Activated naive CD4-positive, alpha-beta T cell treated with anti-CD3 and anti-CD28 coated beads, Interleukin-2, amount 50 U/mL, for 72 hours (primary cell): ENCODE data around the gene TRHDE. TPM values are rescaled to one million over a fixed set of nuclear protein-coding genes. Genes with fewer than 3 reads are reported as not detected.
"Not testable (repeated sequence)": the region's sequence is repeated elsewhere in the genome, so short reads cannot be mapped to it uniquely, and the experiment has no call there.

ENCODE experiments used
- ATAC-seq, 2 donors: fragments of 150-1000 bp; cut with Tn5 transposase; 2 replicates each; pipeline ENCODE4 v1.10.0; 2021; ENCODE audit warnings: mild to moderate bottlenecking in 2 of 2, moderate library complexity in 2 of 2
- DNase-seq, 2 donors: peaks; one replicate each; pipeline ENCODE4 v3.0.0; 2021 to 2022; ENCODE audit warnings: low spot score in 2 of 2
- H3K27ac Mint-ChIP-seq, 2 donors: one replicate each; pipeline ENCODE4 v1.8.0; 2022; ENCODE audit warnings: mild to moderate bottlenecking in 2 of 2, mixed read lengths in 2 of 2
- H3K36me3 Mint-ChIP-seq, 2 donors: one replicate each; pipeline ENCODE4 v1.8.0; 2022; ENCODE audit warnings: mixed read lengths in 2 of 2
- H3K9me3 Mint-ChIP-seq, 2 donors: one replicate each; pipeline ENCODE4 v1.8.0; 2022; ENCODE audit warnings: mixed read lengths in 2 of 2
- total RNA-seq, 2 donors: library from RNA; stranded (reverse); gene quantifications; one replicate each; pipeline ENCODE4 v1.2.3, GENCODE V29; 2022

TRHDE gene
- total RNA-seq, 2 donors from 2014 or later, result not detected

- DNase-seq (no peak), ATAC-seq (no peak)
- H3K27ac Mint-ChIP-seq, result no peak overlapping the region
- no peaks in the 10 kb centered on the region for H3K36me3 Mint-ChIP-seq
- H3K9me3 Mint-ChIP-seq, result peaks cover 4 to 5% of the 10 kb centered on the region in 2 donors
These were observed 401.7 kb downstream of the TRHDE start for GRCh38 chr12:72673853-72674252.

- no peak for DNase-seq
- Mint-ChIP-seq H3K9me3 (peaks cover 4 to 5% of the 10 kb centered on the region in 2 donors), H3K27ac (no peak overlapping the region), H3K36me3 (no peaks in the 10 kb centered on the region)
- ATAC-seq, result no peak
These were observed 404.4 kb downstream of the TRHDE start for GRCh38 chr12:72676556-72676955.

GRCh38 chr12:72677139-72677538 lies 405.0 kb downstream of the TRHDE start:
- no peak for DNase-seq
- H3K9me3 Mint-ChIP-seq, result peaks cover 4 to 5% of the 10 kb centered on the region in 2 donors

DNA sequence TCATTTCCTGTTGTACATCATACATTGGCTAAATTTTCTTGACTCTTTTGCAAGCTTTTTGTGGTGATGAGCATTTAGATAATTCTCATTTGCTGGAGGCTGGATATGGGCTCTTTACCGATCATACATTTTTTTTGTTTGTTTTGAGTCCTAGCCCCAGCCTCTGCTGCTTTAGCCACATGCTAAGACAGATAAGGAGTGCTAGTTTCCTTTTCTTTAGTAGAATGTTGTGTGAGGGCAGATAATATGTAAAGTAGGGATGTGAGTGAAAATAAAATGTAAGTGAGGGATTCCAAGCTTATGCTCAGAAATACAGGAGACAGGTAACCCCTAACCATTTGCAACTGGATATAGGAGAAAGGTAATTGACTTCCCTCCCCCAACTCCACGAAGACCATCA lies 405.7 kb downstream of the TRHDE start:
- H3K9me3 Mint-ChIP-seq, result peaks cover 4 to 5% of the 10 kb centered on the region in 2 donors
- ATAC-seq (no peak), DNase-seq (no peak)
- no peaks in the 10 kb centered on the region for H3K36me3 Mint-ChIP-seq
- no peak overlapping the region for H3K27ac Mint-ChIP-seq

More at GRCh38 chr12:72677139-72677538, 405.0 kb downstream of the TRHDE start:
- Mint-ChIP-seq H3K36me3 (no peaks in the 10 kb centered on the region), H3K27ac (no peak overlapping the region)
- ATAC-seq, result no peak

DNA sequence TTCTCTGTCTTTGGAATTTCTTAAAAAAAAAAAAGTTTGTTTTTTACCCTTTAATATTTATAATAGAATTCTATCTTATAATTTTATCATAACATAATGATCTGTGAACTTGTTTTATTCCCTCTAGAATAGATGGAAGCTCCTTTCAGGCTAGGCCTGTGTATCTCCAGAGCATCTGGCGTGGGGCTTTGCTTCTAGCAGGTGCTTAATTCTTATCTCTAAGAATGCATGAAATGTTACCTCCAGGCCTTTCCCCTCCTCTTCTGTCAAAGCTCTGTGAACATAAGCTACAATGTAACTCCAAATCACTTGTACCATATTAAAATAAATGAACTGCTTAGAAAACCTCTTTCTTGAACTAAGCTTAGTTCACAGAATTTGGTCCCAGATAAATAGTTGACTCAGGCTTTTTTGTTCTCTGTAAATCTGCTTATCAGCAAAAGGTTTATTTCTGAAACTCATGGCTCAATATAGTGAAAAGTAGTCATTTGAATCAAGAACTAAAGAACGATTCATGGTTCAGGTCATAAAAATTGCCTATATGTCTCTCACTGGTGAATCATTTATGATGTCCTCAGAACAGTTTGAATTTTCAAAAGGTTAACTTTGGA lies 407.1 kb downstream of the TRHDE start:
- no peak for DNase-seq
- no peaks in the 10 kb centered on the region for H3K9me3 Mint-ChIP-seq
- H3K27ac Mint-ChIP-seq, result no peak overlapping the region
- ATAC-seq, result no peak
- no peaks in the 10 kb centered on the region for H3K36me3 Mint-ChIP-seq

DNA sequence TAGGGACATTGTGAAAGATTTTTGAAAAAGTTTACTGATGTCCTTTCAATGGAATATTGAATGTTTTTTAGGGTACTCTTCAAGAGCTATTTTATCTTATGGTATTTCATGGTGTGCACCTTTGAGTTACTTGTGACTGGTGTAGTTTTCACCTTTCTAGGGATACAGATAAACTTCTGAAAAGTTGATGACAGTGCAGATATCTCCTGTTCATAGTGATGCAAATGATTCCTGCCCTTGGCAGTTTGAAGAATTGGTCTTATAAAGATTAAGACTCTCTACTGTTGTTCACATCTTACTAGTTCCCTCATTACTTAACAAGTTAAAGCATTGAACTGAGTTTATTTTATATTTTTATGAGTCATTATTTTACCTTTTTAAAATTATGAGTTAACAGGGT lies 408.9 kb downstream of the TRHDE start:
- H3K27ac Mint-ChIP-seq, result no peak overlapping the region

DNA sequence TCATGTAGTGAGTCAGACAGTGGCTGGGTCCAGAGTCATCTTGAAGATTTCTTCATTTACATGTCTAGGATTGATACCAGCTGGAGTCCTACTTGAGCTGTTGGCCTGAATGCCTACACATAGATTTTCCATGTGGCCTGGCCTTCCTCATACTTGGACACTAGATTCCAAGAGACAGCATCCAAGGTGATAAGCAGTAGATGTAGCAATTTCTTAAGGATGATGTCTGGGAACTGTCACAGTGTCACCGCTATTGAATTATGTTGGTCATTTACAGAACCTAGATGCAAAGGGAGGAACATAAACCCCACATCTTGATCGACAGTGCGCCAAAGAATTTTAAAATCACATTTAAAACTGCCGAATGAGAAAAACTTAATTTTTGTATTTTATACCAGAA lies 412.3 kb downstream of the TRHDE start:
- H3K27ac Mint-ChIP-seq, result no peak overlapping the region
- H3K36me3 Mint-ChIP-seq, result no peaks in the 10 kb centered on the region
- H3K9me3 Mint-ChIP-seq, result no peaks in the 10 kb centered on the region
- no peak for DNase-seq
- ATAC-seq, result no peak

More for the DNA sequence above, 408.9 kb downstream of the TRHDE start:
- ATAC-seq, result no peak
- H3K36me3 Mint-ChIP-seq, result no peaks in the 10 kb centered on the region
- no peaks in the 10 kb centered on the region for H3K9me3 Mint-ChIP-seq
- no peak for DNase-seq

- peaks cover 0 to 4% of the 10 kb centered on the region in 2 donors for H3K9me3 Mint-ChIP-seq
- H3K36me3 Mint-ChIP-seq, result no peaks in the 10 kb centered on the region
- ATAC-seq, result no peak
- H3K27ac Mint-ChIP-seq, result no peak overlapping the region
- DNase-seq, result no peak
These were observed 420.2 kb downstream of the TRHDE start for GRCh38 chr12:72692338-72692737.

DNA sequence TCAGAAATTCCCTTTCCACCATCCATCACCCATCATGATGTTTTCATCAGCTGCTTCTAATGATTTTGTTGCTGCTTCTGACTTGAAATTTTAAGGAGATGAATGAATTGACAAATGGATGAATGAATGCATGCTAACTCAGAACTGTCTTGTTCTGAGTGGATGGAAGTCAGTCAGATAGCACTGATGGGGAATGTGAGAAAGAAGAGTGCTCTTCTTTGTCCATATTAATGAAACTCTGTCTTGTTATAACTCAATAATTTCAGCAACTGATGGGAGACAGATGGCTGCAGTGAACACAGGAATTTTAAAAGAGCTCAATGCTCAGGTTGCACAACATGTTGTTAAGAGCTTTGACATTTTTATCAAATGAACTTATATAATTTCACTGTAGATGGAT lies 422.0 kb downstream of the TRHDE start:
- H3K27ac Mint-ChIP-seq, result no peak overlapping the region
- H3K9me3 Mint-ChIP-seq, result peaks cover 5 to 8% of the 10 kb centered on the region in 2 donors
- DNase-seq (no peak), ATAC-seq (no peak)
- H3K36me3 Mint-ChIP-seq, result no peaks in the 10 kb centered on the region

GRCh38 chr12:72699362-72699761 lies 427.2 kb downstream of the TRHDE start:
- DNase-seq (no peak), ATAC-seq (no peak)
- Mint-ChIP-seq H3K36me3 (no peaks in the 10 kb centered on the region), H3K9me3 (peaks cover 23 to 26% of the 10 kb centered on the region in 2 donors), H3K27ac (no peak overlapping the region)

- not testable (repeated sequence) for DNase-seq, H3K9me3 Mint-ChIP-seq, ATAC-seq, H3K36me3 Mint-ChIP-seq, H3K27ac Mint-ChIP-seq
These were observed 439.9 kb downstream of the TRHDE start for GRCh38 chr12:72712025-72712424.

DNA sequence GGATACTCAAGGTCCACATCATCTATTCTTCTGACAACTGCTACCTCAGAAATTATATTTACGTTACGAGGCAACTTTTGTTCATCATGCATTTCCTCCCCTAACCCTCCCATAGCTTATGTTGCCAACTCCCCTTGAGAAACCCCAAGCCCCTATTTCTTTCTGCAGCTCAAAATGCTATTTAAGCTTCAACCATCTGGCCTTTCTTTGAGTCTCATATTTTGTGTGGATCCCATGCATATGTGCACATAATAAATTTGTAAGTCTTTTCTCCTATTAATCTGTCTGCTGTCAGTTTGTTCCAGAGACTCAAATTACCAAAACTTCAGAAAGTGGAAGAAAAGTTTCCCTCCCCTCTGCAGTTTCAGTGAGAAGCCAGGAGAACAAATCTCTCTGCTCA lies 444.1 kb downstream of the TRHDE start:
- peaks cover 0 to 6% of the 10 kb centered on the region in 2 donors for H3K9me3 Mint-ChIP-seq
- ATAC-seq, result no peak

DNA sequence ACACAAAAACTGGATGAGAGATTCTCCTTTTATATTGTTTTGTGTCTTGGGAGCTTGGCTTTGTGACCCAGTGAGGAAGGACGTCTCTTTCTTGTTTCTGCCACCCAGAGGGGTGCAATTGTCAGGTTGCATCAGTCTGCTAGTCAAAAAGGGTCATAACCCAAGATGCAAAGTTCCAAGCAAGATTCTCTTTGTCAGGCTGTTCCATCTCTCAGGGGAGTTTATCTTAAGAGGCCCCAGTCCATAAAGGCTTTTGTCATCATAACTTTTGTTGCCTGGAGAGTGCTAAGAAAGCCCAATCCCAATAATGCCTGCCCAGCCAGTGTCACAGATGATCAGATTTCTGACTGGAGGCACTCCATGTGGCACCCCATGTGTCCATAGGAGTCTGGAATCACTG lies 444.9 kb downstream of the TRHDE start:
- Mint-ChIP-seq H3K27ac (no peak overlapping the region), H3K36me3 (no peaks in the 10 kb centered on the region), H3K9me3 (peaks cover 0 to 11% of the 10 kb centered on the region in 2 donors)
- no peak for DNase-seq
- no peak for ATAC-seq

More for the DNA sequence above, 444.1 kb downstream of the TRHDE start:
- no peak for DNase-seq
- Mint-ChIP-seq H3K27ac (no peak overlapping the region), H3K36me3 (no peaks in the 10 kb centered on the region)
